Measurements from ENCODE around the gene PLD5.

- TF ChIP-seq EZH2 (IDR thresholded peaks at IDR 0.05; ENCODE audit: borderline replicate concordance, low read length) (no peak), CTCF (conservative IDR thresholded peaks at IDR 0.05 in 1 of 2, IDR thresholded peaks at IDR 0.05 in 1 of 2; ENCODE audit: extremely low read depth in 1 of 2, insufficient read depth in 1 of 2, low read depth in 1 of 2, low read length in 2 of 2) (no peak)
These were observed 118.5 kb downstream of the PLD5 start for GRCh38 chr1:242405947-242406346.
